HepG2 (cell line): ENCODE data around the gene CAMK4.

Experiments
- ASH2L ChIP-seq: fragments of 300-600, 200-600 bp; sonication (generic); IDR thresholded peaks from 2 replicates; pipeline ENCODE4 v1.7.0; 2017; ENCODE audit warnings: low read depth, mild to moderate bottlenecking, moderate library complexity, mixed read lengths, low read length; ENCODE audit not compliant: insufficient read length
- FOXK2 ChIP-seq: fragments of 450-650 bp; IDR thresholded peaks from 2 replicates; pipeline ENCODE4 v1.6.1; 2016
- MAFF ChIP-seq: IDR thresholded peaks from 2 replicates; pipeline ENCODE4 v1.6.1; 2011; ENCODE audit warnings: low read depth, low read length, improper control_type of control experiment
- MYC ChIP-seq: sonication (generic); formaldehyde crosslinking; IDR thresholded peaks from 2 replicates; pipeline ENCODE4 v1.9.0; 2021; ENCODE audit warnings: missing genetic modification reagents, borderline replicate concordance
- NFYB ChIP-seq: sonication (generic); formaldehyde crosslinking; IDR thresholded peaks from 2 replicates; pipeline ENCODE4 v1.4.0; 2020; ENCODE audit warnings: missing genetic modification reagents
- REPIN1 ChIP-seq: sonication (generic); formaldehyde crosslinking; IDR thresholded peaks from 2 replicates; pipeline ENCODE4 v1.8.0; 2022; ENCODE audit warnings: missing genetic modification reagents, low read depth, mild to moderate bottlenecking, borderline replicate concordance
- ZBTB8A ChIP-seq: sonication (generic); formaldehyde crosslinking; IDR thresholded peaks from 2 replicates; pipeline ENCODE4 v1.4.0; 2020; ENCODE audit warnings: mild to moderate bottlenecking, low read depth, missing genetic modification reagents, borderline replicate concordance
- TF ChIP-seq, protein P1 (sequence below): sonication (generic); formaldehyde crosslinking; IDR thresholded peaks from 2 replicates; pipeline ENCODE4 v1.5.0; 2020; ENCODE audit warnings: mild to moderate bottlenecking, missing genetic modification reagents, moderate library complexity
- TF ChIP-seq, protein P2 (sequence below): sonication (generic); formaldehyde crosslinking; IDR thresholded peaks from 2 replicates; pipeline ENCODE4 v1.4.0; 2020; ENCODE audit warnings: missing genetic modification reagents
- TF ChIP-seq, protein P3 (sequence below): sonication (generic); IDR thresholded peaks from 2 replicates; pipeline ENCODE4 v1.6.1; 2016; ENCODE audit warnings: low read depth, borderline replicate concordance
- TF ChIP-seq, protein P4 (sequence below): sonication (generic); formaldehyde crosslinking; IDR thresholded peaks from 2 replicates; pipeline ENCODE4 v1.4.0; 2020; ENCODE audit warnings: missing genetic modification reagents
- TF ChIP-seq, protein P5 (sequence below): sonication (generic); formaldehyde crosslinking; IDR thresholded peaks from 2 replicates; pipeline ENCODE4 v1.4.0; 2020; ENCODE audit warnings: missing genetic modification reagents

DNA sequence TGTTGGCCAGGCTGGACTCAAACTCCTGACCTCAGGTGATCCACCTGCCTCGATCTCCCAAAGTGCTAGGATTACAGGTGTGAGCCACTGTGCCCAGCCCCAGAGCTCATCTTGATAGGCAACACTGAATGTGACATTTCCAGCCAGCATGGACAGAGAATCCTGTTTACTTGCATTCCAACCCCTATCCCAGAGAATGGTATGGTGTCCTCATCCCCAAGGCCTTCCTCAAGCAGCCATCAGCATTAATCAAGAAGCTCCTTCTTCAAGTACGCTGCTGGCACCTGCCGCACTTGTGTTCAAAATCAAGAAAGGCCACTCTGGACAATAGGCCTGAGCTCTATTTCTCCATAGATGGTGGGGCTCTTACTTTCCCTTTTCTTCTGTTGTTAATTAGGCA lies 247.9 kb downstream of the CAMK4 start:
- TF ChIP-seq, protein P1, sequence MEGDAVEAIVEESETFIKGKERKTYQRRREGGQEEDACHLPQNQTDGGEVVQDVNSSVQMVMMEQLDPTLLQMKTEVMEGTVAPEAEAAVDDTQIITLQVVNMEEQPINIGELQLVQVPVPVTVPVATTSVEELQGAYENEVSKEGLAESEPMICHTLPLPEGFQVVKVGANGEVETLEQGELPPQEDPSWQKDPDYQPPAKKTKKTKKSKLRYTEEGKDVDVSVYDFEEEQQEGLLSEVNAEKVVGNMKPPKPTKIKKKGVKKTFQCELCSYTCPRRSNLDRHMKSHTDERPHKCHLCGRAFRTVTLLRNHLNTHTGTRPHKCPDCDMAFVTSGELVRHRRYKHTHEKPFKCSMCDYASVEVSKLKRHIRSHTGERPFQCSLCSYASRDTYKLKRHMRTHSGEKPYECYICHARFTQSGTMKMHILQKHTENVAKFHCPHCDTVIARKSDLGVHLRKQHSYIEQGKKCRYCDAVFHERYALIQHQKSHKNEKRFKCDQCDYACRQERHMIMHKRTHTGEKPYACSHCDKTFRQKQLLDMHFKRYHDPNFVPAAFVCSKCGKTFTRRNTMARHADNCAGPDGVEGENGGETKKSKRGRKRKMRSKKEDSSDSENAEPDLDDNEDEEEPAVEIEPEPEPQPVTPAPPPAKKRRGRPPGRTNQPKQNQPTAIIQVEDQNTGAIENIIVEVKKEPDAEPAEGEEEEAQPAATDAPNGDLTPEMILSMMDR (CRISPR knock-in tag): no peak
- TF ChIP-seq, protein P2, sequence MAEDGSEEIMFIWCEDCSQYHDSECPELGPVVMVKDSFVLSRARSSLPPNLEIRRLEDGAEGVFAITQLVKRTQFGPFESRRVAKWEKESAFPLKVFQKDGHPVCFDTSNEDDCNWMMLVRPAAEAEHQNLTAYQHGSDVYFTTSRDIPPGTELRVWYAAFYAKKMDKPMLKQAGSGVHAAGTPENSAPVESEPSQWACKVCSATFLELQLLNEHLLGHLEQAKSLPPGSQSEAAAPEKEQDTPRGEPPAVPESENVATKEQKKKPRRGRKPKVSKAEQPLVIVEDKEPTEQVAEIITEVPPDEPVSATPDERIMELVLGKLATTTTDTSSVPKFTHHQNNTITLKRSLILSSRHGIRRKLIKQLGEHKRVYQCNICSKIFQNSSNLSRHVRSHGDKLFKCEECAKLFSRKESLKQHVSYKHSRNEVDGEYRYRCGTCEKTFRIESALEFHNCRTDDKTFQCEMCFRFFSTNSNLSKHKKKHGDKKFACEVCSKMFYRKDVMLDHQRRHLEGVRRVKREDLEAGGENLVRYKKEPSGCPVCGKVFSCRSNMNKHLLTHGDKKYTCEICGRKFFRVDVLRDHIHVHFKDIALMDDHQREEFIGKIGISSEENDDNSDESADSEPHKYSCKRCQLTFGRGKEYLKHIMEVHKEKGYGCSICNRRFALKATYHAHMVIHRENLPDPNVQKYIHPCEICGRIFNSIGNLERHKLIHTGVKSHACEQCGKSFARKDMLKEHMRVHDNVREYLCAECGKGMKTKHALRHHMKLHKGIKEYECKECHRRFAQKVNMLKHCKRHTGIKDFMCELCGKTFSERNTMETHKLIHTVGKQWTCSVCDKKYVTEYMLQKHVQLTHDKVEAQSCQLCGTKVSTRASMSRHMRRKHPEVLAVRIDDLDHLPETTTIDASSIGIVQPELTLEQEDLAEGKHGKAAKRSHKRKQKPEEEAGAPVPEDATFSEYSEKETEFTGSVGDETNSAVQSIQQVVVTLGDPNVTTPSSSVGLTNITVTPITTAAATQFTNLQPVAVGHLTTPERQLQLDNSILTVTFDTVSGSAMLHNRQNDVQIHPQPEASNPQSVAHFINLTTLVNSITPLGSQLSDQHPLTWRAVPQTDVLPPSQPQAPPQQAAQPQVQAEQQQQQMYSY: no peak
- TF ChIP-seq, protein P3, sequence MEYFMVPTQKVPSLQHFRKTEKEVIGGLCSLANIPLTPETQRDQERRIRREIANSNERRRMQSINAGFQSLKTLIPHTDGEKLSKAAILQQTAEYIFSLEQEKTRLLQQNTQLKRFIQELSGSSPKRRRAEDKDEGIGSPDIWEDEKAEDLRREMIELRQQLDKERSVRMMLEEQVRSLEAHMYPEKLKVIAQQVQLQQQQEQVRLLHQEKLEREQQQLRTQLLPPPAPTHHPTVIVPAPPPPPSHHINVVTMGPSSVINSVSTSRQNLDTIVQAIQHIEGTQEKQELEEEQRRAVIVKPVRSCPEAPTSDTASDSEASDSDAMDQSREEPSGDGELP: no peak
- no peak for TF ChIP-seq MAFF
- no peak for TF ChIP-seq FOXK2
- TF ChIP-seq MYC (CRISPR knock-in tag): no peak
- TF ChIP-seq, protein P4, sequence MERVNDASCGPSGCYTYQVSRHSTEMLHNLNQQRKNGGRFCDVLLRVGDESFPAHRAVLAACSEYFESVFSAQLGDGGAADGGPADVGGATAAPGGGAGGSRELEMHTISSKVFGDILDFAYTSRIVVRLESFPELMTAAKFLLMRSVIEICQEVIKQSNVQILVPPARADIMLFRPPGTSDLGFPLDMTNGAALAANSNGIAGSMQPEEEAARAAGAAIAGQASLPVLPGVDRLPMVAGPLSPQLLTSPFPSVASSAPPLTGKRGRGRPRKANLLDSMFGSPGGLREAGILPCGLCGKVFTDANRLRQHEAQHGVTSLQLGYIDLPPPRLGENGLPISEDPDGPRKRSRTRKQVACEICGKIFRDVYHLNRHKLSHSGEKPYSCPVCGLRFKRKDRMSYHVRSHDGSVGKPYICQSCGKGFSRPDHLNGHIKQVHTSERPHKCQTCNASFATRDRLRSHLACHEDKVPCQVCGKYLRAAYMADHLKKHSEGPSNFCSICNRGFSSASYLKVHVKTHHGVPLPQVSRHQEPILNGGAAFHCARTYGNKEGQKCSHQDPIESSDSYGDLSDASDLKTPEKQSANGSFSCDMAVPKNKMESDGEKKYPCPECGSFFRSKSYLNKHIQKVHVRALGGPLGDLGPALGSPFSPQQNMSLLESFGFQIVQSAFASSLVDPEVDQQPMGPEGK (CRISPR knock-in tag): no peak
- TF ChIP-seq REPIN1 (CRISPR knock-in tag): no peak
- no peak for TF ChIP-seq NFYB
- TF ChIP-seq ASH2L: no peak
- TF ChIP-seq ZBTB8A: no peak
- TF ChIP-seq, protein P5, sequence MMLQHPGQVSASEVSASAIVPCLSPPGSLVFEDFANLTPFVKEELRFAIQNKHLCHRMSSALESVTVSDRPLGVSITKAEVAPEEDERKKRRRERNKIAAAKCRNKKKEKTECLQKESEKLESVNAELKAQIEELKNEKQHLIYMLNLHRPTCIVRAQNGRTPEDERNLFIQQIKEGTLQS: no peak
